HG03135 (cell line): ENCODE results near the gene CBX3.
"Not testable (repeated sequence)": the region's sequence is repeated elsewhere in the genome, so short reads cannot be mapped to it uniquely, and the experiment has no call there.

Source experiments
- ATAC-seq: cut with Tn5 transposase; IDR thresholded peaks from one replicate; pipeline ENCODE4 v1.9.1; 2021; ENCODE audit warnings: mild to moderate bottlenecking, moderate library complexity; ENCODE audit not compliant: unreplicated experiment

The CBX3 gene

DNA sequence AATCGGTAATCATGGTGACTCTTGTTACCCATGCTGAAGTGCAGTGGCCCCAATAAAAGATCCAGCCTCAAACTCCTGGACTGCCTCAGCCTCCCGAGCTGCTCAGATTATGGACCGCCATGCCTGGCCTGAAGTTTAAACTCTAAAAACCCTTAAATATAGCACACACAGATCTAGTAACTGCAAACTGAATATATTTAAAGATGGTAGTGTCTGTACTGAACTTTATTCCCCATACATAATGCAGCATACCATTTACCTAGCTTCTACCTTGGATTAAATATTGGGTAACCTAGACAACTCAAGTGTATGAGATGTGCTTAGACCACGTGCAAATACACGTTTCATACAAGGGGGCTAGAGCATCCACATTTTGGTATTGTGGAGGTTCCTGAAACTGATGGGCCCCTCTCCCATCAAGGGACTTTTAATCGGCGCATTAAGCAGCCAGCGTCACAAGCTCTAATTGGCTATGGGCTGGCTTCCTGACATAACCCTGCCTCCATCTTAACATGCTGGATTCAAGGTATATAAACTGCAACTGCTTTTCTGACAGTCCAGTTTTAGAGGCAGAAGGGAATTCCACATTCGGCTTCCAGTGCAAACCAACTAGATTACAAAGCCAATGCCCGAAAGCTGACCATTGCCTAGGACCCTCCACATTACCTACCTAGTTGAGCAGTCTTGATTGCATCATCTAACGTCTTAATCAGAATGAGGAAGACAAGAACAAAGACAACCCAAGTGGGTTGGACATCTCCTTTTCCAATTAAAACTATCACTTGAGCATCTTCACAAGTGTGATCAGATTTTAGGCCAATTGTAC lies 14.0 kb upstream of the CBX3 start:
- ATAC-seq, result no peak

DNA sequence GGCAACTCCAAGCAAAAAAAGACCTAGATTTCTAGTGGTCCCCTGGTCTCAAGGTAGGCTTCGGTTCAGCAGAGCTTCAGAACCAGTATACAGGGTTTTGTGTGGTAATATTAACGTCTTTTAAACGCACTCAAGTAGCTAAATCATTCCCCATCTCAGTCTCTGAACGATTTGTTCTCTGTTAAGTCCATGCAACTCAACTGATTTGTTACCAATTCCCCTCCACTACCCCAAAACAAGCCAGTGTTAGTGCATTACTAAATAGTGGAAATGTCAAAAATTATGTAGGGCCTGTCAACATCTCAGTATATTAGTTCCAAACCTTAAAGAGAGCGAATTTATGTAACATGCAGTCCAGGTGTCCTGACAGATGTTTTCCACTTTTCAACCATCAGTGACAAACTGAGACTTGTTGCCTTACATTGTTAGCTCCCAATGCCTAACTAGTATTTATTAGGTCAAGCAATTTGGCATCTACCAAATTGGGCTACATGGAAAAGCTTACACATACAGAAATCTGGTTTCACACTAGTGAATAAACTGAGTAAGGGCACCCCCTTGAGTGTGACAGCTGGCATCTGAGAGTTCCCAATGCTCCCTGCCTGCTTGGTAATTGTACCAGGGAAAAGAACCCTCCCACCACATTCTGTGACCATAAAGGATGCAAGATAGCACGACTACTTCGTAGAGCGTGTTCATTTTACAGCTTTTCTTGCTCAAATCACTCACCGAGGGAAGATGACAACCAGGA lies 13.2 kb upstream of the CBX3 start:
- no peak for ATAC-seq

DNA sequence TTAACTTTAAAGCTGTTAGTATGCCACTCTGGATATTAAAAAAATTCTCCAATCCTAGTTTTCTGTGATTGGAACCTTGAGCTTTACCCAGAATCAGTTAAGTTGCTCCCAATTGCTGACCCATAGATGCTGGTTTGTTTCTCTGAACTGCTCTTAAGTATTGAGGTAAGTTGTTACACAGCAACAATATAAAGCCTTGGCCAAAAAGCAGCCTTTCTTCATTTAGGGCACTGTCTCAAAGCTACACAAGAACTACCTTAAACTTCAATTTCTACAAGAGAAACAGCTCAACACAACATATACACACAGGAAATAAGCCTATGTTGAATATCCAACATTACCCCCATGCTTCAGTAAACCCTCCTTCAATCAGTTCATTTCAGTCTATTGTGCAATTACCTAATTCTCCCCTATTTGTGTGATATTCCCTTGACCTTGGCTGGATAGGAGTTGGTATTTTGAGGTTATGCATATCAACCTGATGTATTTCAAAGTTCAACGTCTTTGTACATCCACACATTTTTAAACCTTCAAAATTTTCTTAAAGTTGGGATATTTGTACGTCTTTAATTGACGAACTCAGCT lies 12.5 kb upstream of the CBX3 start:
- no peak for ATAC-seq

DNA sequence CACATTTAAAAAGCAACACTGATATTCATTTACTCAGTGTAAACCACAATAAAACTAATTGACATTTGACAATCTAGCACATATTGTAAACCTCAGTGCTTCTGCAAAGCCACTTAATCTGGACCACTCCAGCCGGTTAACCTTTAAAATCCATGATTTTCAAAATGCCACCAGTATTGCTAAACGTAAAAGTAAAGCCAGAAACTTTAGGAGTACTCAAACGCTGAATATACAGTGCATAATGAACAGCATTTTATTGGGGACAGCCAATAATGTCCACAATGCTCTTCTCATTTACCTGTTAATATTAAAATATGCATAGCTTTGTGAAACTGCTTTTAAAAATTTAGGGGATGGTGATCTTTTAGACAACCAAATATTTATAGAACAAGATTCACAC lies 11.8 kb upstream of the CBX3 start:
- ATAC-seq, result no peak

DNA sequence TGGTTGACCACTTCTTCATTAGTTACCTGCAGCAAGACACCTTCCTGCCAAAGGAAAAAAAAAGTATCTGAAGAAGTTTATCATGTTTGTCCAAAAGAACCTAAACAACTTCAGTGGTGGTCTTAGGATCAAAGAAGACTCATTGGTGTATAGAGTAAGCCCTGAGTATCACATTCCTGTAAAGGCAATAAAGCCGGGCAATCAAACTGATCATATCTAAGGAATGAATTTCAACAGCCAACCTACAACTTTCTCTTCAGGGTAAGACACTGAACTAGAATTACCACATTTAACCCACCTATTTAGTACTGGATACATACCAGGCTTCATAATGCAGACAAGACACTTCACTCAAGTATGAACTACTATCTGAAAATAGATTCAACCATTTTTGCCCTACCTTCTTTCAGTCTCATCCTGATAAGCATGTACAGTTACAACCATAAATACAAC lies 11.1 kb upstream of the CBX3 start:
- ATAC-seq, result no peak

DNA sequence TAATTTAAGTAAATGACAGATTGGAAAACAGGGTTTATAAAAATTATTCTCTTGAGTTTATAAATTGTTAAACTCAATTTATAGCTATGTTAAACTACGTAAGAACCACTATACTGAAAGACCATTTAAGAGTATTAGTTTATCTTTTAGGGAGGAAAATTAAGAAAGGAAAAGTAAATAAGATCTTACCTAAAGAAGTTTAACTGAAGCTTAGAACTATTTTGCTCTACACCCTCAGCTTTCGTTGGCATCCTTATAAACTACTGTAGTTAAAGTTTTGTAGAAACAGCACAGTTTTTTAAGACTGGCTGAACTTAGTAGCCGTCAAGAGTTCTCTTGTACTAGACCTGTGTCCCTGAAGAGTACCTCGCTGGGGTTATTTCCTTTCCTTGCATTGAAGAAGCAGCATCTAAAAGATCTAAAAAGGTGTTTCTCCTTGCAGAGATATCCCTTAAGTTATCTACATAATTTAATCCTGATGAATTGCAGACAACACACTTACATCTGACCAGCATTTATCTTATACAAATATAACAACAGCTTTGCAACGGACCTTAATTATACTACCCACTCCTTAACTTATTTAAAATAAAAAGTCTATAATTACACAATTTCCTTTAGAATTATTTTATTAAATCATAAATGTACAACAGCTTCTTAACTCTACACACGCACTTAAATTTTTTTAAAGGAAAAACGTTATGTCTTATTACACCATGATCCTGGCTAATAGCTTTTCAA lies 10.1 kb upstream of the CBX3 start:
- no peak for ATAC-seq

DNA sequence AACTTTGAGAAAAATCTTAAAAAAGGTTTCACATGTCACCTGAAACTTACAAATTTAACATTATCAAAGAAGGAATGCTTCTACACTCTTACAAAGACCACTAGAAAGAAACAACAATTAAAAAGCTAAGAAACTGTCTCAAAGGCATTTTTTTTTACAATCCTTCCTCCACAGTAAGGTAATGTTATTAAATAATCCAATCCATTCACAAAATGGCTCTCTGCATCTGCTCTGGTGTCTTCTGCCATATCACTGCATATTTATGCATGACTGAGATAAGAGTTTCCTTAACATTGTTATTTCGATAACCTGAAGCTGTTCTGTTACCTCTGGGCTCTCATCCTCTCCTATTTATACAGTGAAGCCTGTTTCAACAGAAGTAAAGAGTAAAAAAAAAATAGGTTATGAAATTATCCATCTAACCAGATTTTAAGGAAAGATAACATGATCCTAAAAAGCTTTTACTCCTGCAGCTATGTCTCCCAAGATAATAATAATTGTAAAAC lies 9.5 kb upstream of the CBX3 start:
- no peak for ATAC-seq

DNA sequence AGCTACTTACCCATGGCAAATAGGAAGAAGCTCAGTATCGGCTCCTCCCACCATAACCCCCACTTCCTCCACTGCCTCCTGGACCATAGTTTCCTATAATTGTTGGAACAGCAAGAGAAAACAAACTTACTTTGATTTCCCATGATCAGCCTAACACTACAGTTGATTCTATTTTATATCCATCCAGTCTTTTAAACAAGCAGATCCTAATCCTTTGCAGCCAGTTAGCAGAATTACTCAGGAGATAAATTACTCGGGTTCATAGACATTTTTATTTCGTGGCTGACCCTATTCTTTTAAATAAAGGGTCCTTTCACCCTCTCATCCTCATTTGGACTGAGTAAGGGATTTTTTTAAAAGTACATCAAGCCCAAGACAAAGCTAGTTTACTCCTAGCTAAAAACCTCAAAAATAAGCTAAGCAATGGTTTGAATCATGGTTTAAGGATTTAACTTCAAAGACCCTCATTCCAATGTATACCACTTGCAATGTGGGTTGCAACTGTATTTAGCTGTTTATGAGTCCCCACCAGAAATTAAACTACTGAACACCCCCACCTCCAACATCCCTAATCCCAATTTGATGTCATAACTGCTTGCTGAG lies 9.0 kb upstream of the CBX3 start:
- ATAC-seq, result no peak

DNA sequence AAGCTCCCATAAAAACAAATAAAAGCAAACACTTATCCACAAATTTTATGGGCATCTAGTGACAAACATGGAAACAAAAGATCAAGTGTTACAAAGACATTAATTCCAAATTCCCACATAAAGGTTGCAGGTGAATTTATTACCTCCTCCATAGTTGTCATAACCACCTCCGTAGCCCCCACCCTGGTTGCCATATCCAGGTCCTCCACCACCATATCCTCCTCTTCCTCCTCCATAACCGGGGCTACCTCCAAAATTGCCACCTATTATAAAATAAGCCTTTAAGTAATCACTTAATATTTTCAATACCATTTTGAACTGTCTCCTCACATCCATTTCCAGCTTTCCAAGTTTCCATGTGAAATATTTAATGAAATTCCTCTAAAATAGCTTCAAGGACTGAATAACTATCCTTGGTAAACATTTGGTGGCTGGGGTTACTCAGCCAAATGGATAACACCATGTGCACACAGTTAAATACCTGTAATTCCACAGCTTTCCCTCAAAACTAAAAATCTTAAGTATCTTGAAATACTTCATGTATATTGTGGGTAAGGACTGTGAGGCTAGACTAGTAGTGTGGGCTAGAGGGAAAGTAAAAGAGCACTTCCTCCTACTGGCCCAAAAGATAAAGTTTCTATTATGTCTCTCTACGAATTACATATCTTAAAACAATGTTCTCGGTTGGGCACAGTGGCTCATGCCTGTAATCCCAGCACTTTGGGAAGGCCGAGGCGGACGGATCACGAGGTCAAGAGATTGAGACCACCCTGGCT lies 7.9 kb upstream of the CBX3 start:
- ATAC-seq, result no peak

DNA sequence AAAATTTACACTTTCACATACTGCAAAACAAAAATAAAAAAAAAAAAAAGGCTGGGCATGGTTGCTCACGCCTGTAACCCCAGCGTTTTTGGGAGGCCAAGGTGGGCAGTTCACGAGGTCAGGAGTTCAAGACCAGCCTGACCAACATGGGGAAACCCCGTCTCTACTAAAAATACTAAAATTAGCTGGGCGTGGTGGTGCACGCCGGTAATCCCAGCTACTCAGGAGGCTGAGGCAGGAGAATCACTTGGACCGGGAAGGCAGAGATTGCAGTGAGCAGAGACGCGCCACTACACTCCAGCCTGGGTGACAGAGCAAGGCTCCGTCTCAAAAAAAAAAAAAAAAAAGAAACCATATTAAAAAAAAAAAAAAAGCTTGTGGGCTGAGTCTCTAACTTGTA lies 6.8 kb upstream of the CBX3 start:
- not testable (repeated sequence) for ATAC-seq

DNA sequence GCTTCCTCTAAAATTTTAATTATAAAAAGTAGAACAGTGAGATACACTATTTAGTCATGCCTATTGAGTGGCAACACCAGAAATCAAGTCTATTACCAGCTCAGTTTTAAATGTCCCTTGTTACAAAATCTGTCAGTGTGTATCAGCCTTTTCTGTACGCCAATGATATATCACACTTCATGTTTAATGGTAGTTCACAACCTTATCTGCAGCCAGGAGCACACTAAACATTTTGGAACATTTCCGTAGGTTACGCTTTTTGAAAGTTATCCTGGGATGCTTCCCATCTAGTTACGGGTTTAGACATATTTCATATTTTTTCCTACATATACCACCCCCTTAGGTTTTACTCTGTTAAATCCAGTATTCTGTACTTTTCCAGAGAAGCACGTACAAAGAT lies 6.4 kb upstream of the CBX3 start:
- ATAC-seq, result no peak

DNA sequence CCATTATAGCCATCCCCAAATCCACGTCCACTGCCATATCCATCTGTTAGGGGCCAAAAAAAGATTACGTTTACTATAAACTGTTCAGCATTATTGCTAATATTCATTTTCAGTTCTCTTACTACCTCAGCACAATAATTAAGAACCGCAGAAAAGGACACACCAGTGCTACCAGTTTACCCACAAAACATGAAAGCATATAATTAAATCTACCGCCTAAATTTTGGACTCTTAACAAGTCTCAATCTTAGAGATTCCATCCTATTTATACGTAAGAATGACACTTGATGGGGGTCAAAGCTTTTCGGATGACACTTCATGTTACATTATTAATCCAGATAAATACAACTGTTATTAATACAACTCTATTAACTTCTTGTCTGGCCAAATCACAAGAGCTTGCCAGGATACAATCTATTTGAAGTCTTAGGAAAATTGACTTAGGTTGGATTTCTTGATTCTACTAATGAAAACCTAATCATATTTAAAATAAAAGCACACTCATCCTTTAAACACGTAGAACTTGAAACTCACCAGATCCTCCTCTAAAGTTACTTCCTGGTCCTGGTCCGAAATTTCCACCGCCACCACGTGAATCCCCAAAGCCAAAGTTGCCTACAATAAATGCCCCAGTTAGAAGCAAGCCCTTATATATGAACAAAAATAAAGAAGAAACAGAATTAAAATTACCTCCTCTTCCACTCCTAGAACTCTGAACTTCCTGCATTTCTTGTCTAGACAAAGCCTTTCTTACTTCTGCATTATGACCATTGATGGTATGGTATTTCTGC lies 5.5 kb upstream of the CBX3 start:
- no peak for ATAC-seq

DNA sequence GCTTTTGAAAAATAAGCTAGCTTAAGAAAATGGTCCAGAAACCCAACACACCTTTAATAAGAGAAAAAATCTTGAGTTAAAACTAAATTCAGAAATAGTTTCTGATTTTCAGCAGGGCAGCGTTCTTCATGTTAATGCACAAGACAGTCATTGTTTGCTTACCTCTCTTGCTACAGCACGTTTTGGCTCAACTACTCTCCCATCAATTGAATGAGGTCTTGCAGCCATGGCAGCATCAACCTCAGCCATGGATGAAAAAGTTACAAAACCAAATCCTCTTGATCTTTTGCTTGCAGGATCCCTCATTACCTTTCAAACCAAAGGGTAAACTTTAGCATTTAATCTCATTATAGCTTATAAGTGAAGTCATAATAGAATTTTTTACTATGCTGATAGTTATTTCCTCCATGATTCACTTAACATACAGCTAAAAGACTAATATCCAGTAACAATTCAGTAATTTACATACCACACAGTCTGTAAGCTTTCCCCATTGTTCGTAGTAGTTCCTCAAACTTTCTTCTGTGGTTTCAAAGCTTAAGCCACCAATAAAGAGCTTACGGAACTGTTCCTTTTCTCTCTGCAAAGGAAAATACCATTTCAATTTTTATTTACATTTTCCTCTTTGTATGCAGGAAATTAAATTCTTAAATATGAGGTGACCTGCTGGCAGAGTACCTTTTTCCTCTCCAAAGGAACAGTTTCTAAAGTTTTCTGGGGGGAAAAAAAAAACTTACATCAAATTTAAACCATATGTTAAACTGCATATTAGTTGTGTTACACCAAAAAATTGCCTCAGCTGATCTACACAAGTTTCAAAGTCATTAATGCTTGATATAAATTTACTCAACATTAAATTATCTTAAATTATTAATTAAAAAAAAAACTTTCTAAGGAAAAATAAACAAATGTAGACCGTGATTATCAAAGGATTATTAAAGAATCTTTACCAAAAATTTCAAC lies 4.1 kb upstream of the CBX3 start:
- no peak for ATAC-seq

DNA sequence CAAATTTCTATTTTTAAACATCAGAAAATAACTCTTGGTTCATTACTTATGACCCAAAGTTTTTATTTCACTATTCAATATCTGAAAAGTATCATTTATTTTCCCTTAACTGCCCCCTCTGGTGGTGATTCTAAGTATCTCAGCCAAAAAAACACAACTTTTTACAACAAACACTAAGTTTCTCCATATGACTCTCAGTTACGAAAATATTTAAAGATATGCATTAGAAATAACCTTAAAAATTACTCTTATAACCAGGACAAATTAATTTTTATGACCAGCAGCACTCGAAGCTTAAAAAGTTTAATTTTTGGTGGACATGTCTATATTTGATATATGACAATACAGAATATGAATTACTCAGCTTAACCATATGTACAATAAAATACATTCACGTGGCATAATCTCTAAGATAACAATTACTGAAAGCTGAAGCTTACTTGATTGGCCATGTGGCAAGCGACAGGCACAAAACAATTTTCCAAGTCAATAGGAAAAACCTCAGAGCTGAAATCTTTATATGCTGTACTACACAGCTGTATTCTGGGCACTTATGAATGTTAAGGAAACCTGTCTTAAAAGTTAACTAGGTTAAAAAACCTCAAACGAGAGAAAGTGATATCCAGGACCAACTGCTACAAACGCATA lies 3.3 kb upstream of the CBX3 start:
- no peak for ATAC-seq

DNA sequence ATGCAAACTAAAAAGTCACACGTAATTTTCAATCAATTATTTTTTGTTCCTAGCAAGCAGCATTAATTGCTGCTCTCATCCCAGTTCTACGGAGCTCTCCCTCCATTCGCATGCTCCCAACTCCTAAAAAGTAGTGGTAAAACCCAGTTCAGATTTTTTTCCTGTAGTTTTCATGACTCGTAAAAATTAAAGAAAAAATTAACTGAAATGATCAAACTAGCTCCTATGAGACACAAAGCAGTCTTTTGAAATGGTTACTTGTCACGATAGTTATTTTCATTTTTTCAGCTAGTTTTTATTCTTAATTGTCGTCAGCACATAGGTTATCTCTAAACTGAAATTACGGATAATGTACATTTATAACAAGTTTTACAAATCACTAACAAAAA lies 2.8 kb upstream of the CBX3 start:
- no peak for ATAC-seq

DNA sequence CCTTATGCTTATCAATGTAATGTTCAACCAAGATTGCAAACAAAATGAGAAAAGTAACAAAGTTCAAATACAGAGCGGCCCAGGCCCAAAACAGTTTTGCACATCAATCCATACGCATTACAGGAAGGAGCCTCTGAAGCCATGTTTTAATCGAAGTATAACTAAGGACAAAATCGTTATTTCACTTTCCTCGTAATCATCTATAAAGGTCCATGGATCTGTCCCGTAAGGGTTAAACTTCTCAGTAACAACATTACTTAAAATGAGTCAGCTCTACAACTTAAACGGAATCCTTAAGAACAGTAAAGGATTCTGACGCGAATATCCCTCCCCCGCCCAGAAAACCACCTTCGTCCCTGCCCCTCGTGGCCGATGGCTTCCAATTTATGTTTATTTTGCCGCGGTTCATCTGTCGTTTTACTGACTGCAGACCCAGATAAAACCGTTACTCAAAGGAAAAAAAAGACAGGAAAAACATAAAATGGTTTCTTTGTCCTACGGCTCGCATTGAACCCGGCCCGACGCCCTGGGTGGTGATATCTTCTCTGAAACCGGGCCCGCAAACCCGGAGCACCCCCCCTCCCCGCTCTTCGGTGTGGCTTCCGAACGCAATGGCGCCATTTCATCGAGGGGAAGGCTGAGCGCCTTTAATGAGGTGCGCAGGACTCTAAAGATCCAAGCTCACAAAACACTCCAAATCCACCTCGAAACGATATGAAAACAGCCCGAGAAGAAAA lies 2.1 kb upstream of the CBX3 start:
- no peak for ATAC-seq

DNA sequence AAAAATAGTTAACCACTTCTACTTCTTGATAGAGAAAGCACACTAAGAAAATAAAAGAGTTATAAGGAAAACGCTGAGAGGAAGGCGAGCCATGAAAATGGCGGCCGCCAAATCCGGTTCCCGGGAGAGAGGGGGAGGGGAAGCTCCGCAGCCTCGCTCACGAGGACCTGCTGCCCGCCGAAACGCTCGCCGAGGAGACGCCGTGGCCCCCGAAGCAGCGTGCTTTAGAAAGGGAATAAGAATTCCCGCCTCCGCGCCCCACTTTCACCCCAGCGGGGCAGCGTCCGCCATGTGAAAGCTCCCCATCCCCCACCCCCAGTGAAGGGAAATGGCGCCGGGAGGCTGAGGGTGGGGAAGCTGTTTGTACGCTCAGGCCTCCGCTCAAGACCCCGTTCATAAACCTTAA lies 1.5 kb upstream of the CBX3 start:
- ATAC-seq, result no peak
